PFSK-1 (cell line): ENCODE measurements around the gene FOXN4.
A peak's percentile ranks its signal among the peaks of the same experiment; 100 is the strongest.

Source experiments
- FOXP2 ChIP-seq: optimal IDR thresholded peaks from 2 replicates; pipeline ENCODE3; 2011; ENCODE audit warnings: borderline replicate concordance, control low read depth, inconsistent platforms; ENCODE audit not compliant: insufficient read depth; ENCODE audit errors: extremely low read length, extremely low read depth
- POLR2AphosphoS5 ChIP-seq: IDR thresholded peaks from 2 replicates; pipeline ENCODE4 v1.6.1; 2012; ENCODE audit warnings: low read depth, mild to moderate bottlenecking, control low read depth, low read length, moderate library complexity
- REST ChIP-seq, 2 experiments: IDR thresholded peaks; 2 replicates each; pipeline versions ENCODE4 v1.6.1 to v1.8.0; 2011 to 2012; ENCODE audit warnings: low read depth in 2 of 2, low read length in 2 of 2, control low read depth in 1 of 2, inconsistent platforms in 1 of 2, mild to moderate bottlenecking in 1 of 2, moderate library complexity in 1 of 2; ENCODE audit not compliant: insufficient read depth in 1 of 2
- SIN3A ChIP-seq: IDR thresholded peaks from 2 replicates; pipeline ENCODE4 v1.6.1; 2012; ENCODE audit warnings: mild to moderate bottlenecking, low read length, moderate library complexity, borderline replicate concordance; ENCODE audit not compliant: insufficient read depth
- TAF1 ChIP-seq: IDR thresholded peaks from 2 replicates; pipeline ENCODE4 v1.6.1; 2012; ENCODE audit warnings: low read length, control low read depth, borderline replicate concordance; ENCODE audit not compliant: insufficient read depth

FOXN4 gene

GRCh38 chr12:109259545-109259895 lies 49.6 kb downstream of the FOXN4 start:
- TF ChIP-seq SIN3A = no peak
- no peak for TF ChIP-seq FOXP2
- no peak for TF ChIP-seq REST (IDR thresholded peaks at IDR 0.05; ENCODE audit: insufficient read depth in 1 of 2, low read depth in 2 of 2, low read length in 2 of 2)
- TF ChIP-seq TAF1 = no peak
- no peak for TF ChIP-seq POLR2AphosphoS5

GRCh38 chr12:109258607-109259544 lies 50.2 kb downstream of the FOXN4 start:
- TF ChIP-seq SIN3A (no peak), REST (IDR thresholded peaks at IDR 0.05; ENCODE audit: insufficient read depth in 1 of 2, low read depth in 2 of 2, low read length in 2 of 2) (peak; percentile 49 to 85)

- TF ChIP-seq REST (IDR thresholded peaks at IDR 0.05; ENCODE audit: insufficient read depth in 1 of 2, low read depth in 2 of 2, low read length in 2 of 2) (no peak), TAF1 (no peak), FOXP2 (no peak), POLR2AphosphoS5 (no peak), SIN3A (no peak)
Observed at GRCh38 chr12:109258201-109258600, 50.9 kb downstream of the FOXN4 start.

- no peak for TF ChIP-seq TAF1
- no peak for TF ChIP-seq POLR2AphosphoS5
- no peak for TF ChIP-seq SIN3A
- no peak for TF ChIP-seq FOXP2
- no peak for TF ChIP-seq REST (IDR thresholded peaks at IDR 0.05; ENCODE audit: insufficient read depth in 1 of 2, low read depth in 2 of 2, low read length in 2 of 2)
Observed at GRCh38 chr12:109256011-109256410, 53.1 kb downstream of the FOXN4 start.

GRCh38 chr12:109255377-109255776 lies 53.7 kb downstream of the FOXN4 start:
- TF ChIP-seq SIN3A (no peak), FOXP2 (no peak), REST (IDR thresholded peaks at IDR 0.05; ENCODE audit: insufficient read depth in 1 of 2, low read depth in 2 of 2, low read length in 2 of 2) (no peak), TAF1 (no peak), POLR2AphosphoS5 (no peak)
